HG03196 (cell line): ENCODE results near the gene NDUFAF5.

Source experiments
- ATAC-seq: cut with Tn5 transposase; IDR thresholded peaks from one replicate; pipeline ENCODE4 v1.9.1; 2021; ENCODE audit not compliant: unreplicated experiment

The NDUFAF5 gene

GRCh38 chr20:13775867-13776266 lies 9.0 kb upstream of the NDUFAF5 start:
- ATAC-seq: no peak

DNA sequence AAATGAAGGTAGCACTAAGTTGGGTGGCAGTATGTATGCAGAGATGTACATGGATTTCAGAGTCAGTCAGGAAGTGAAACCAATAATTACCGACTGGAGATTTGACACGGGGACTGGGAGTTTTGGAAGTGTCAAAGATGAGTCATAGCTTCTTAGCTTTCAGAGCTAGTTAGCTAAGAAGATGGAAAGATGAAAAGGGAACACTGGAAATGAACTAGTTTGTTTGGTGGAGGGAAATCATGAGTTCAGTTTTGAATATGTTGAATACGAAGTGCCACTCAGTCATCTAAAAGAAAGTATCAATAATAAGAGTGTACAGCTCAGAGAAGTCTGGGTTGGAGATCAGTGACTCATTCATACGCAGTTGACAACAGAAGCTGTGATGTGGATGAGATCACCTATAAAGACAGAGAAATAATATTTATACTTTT lies 7.6 kb upstream of the NDUFAF5 start:
- no peak for ATAC-seq

DNA sequence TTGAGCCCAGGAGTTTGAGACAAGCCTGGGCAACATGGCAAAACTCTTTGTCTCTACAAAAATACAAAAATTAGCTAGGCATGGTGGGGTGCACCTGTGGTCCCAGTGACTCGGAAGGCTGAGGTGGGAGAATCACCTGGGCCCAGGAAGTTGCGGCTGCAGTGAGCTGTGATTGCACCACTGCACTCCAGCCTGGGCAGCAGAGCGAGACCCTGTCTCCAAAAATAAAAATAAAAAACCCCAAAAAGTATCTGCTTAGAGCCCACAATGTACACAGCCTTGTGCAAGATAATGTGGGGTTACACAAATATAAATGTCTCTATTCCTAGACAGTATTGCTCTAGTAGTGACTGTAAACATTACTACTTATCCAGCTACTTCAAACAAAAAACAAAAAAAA lies 6.0 kb upstream of the NDUFAF5 start:
- no peak for ATAC-seq

GRCh38 chr20:13783528-13783927 lies 1.3 kb upstream of the NDUFAF5 start:
- ATAC-seq: no peak

DNA sequence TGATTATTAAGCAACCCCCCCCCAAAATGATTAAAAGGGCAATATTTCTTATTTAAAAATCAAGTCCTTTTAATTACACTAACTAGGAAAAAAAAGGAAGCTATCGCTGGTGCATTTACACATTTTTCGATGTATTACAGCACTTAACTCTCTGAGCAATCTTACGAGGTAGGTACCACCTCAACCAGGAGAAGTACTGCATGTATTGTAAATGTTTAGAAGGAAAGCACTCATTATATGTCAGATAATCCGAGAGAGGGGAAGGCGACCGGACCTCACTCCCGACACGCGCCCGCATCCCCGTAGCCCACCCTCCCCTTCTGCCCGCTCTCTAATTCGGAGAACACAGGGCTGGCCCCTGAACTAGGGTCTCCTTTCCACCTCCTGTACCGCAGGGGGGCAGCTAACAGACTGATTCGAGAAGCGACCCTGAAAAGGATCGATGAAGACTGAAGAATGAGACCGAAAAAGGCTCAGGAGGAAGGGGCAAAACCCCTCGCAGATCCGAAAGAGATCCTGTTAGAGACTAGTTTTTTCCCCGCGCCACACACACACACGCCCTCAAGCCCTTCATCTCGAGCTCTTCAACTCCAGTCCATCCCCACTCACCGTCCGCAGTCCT lies 446 bp upstream of the NDUFAF5 start:
- peak; percentile 4 for ATAC-seq

GRCh38 chr20:13786143-13786828 lies 1.5 kb downstream of the NDUFAF5 start:
- ATAC-seq: no peak

GRCh38 chr20:13788167-13788834 lies 3.5 kb downstream of the NDUFAF5 start:
- ATAC-seq: no peak

GRCh38 chr20:13790708-13791107 lies 5.9 kb downstream of the NDUFAF5 start:
- ATAC-seq: no peak

DNA sequence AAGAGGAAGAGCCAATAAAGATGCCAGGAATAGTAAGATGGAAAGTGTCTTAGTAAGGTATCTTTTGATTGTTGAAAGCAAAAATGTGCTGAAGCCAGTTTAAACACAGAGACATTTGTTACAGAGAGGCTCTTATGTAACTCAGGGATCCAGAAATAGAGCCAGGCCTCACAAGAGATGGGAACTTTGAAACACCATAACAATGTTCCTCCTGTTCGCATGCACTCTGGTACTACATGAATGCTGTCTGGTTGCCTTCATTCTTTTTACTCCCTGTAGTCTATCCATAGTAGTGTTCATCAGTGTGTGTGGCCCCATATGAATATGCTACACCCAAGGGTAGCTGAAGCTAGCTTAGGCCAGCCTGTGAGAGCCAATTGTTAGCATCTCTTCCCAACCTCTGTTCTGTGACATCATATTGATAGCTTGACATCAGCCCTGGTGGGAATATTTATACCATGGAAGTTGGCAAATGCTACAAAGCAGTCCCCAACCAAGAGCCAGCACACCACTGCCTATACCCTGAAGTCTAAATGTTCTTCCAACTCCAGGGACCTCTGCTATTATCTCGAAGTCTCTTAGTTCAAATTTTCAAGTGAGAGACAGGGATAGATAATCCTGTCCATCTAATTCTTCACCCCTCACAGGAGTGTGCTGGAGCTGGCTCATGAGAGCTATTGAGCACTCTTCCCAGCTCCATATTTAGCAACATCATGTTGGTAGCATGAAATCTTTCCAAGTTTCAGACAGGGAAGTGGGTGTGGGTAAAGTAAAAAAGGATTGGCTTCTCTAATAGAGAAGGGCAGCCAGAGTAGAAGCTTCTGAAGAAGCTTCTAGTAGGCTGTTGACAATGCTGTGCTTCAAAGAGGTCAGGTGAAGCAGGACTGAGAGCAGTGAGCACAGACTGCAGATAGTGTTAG lies 7.0 kb downstream of the NDUFAF5 start:
- no peak for ATAC-seq

DNA sequence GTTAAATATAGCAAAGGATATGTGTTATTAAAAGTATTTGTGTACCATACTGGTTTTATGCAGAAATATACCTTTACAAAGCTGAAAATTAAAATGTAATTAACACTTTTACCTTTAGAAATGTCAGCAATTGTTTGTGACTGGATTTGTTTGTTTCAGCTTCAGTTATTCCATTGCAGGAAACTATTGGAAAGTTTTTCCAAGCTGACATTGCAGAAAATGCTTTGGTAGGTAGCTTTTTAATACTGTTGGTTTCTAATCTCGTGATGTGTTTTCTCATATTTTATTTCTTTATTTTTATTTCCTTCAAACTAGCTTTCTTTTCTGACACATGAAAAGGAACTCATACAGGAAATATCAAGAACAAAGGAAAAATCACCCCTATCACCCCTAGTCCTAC lies 8.2 kb downstream of the NDUFAF5 start:
- no peak for ATAC-seq

DNA sequence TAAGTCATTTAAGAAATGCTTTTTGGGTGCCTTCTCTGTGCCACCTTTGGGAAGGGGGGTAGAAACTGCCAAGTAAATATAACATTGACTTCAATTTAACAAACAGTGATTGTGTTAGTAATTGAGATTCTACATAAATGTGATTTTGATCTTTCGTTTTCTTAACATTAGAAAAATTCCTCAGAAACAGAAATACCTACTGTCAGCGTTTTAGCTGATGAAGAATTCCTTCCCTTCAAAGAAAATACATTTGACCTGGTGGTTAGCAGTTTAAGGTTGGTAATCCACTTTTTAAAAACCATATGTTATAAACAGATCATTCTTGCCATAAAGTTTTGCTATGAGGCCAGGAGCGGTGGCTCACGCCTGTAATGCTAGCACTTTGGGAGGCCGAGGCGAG lies 9.8 kb downstream of the NDUFAF5 start:
- ATAC-seq: no peak

DNA sequence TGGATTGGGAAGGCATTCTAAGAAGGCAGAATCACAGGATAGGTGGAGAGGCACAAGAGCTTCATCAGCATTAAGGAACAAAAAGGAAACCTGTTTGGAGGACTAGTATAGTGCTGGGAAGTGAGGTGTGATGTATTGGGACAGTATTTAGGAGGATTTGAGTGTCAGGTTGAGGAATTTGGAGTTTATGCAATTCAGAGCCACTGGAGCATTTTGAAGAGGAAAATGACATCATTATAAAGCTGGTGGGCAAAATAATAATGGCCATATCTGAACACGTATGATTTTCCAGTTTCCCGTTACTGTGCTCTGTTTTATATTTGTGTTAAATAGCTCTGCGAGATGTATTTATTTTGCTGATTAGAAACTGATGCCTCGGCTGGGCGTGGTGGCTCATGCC lies 14.2 kb downstream of the NDUFAF5 start:
- no peak for ATAC-seq

GRCh38 chr20:13799974-13800373 lies 15.1 kb downstream of the NDUFAF5 start:
- ATAC-seq: no peak

GRCh38 chr20:13800728-13801134 lies 15.9 kb downstream of the NDUFAF5 start:
- ATAC-seq: no peak

- ATAC-seq: no peak
These were observed 24.5 kb downstream of the NDUFAF5 start for GRCh38 chr20:13809373-13809772.

DNA sequence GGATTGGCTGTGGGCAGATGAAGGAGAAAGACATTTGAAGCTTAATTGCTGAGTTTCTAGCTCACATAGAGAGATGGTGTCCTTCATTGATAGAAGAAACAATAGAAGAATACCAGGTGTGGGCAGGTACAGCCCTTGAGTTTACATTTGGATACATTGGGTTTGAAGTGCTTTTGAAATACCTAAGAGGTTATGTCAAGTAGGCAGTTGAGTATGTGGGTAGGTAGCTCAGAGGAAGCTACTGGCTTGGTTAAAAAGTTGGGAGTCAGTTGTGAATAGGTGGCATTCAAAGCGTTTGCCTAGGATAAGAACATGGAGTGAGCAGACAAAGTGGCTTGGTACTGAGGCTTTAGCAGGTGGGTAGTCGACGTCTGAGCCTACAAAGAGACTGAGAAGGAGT lies 25.0 kb downstream of the NDUFAF5 start:
- ATAC-seq: no peak

GRCh38 chr20:13810446-13810845 lies 25.6 kb downstream of the NDUFAF5 start:
- ATAC-seq: no peak

DNA sequence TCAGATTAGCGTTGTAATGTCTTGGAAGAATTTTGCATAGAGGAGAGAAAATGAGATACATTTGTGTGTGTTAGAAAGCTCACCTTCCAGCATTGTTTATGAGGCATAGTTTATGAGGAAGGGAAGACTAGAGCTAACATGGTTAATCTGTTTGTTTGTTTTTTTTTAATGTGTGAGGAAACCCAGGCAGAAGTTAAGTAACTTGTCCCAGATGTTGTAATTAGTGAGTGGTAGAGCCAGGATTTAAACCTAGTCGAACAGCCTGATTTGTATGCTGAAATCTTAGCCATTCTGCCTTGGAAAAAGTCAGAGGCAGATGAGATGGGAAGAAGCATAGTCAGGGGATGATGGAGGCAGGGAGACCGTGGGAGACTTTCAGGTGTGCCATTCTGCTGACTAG lies 29.1 kb downstream of the NDUFAF5 start:
- no peak for ATAC-seq

DNA sequence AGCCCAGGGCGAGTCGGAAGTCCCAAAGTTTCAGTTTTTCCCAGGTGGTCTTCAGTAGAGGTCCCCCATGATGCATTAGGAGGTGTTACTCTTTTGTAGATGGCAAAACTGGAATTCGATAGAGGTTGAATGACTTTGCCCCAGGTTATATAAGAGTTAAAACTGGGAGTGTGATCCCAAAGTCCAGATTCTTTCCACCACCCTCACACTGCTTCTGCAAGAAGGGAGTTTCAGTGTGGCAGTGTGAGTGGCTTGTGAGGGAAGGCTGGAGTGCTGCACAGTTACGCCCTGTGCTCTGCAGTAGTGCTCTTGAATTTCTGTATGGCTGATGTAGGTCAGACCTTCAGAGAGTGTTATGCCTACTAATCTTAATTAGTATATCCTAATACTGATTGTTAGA lies 29.8 kb downstream of the NDUFAF5 start:
- no peak for ATAC-seq

DNA sequence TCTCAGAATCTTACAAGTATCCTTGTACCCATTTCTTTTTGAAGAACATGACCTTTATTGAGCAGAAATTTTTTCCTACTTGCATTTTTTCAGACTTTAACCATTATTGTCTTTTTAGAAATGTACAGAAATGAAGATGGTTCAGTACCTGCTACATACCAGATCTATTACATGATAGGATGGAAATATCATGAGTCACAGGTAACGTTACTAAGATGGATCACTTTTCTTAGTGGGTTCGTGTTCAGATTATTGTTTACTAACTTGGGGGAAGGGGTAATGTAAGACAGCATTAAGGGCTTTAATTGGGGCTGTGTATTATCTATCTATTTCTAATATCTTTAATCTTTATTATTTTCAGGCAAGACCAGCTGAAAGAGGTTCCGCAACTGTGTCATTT lies 31.9 kb downstream of the NDUFAF5 start:
- ATAC-seq: no peak

DNA sequence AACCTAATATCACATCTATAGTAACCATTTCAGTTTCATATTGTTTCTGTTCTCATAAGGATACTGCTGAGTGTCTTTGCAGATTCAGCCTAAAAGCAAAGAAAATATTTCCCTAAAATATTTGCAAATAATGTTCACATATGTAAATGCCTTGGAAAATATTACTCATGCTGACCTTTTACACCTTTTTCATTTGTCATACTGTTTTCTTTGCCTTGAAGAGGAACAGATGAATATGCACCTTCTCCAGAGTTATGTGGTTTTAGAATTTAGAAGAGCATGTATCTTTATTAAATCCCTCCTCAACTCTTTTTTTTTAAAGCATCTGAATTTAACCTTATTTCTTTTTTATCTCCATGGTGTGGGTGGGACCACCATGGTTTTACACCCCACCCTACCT lies 32.5 kb downstream of the NDUFAF5 start:
- ATAC-seq: no peak
